ENCODE data around the gene FGF7.
"Not testable (repeated sequence)": the region's sequence is repeated elsewhere in the genome, so short reads cannot be mapped to it uniquely, and the experiment has no call there.

Gene FGF7

GRCh38 chr15:49423021-49423420 lies at the start of gene FGF7:
FGF7 (plus strand) TSS chr15:49423242; CDS start chr15:49424298, 1,056 bp downstream.
- DNase-seq, result no peak

DNA sequence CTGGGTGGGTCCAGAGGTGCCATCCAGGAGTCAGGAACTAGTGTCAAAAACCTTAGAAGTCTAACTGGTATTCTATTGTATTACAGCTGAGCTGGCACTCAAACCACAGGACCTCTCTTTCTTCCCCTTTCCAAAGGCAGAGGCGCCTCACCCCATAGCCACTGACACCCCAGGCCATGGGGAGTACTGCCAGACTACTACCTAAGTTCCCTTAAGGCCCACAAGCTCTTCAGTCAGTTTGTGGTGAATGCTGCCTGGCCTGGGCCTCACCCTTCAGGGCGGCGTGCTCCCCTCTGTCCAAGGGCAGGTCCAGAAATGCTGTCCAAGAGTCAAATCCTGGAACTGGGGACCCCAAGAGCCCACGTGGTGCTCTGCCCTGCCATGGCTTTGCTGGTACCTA lies 43.0 kb upstream of the FGF7 start:
- no peak for DNase-seq

- no peak for DNase-seq
Measured at GRCh38 chr15:49380912-49381311, 42.1 kb upstream of the FGF7 start.

- DNase-seq, result no peak
Measured at GRCh38 chr15:49382394-49382793, 40.6 kb upstream of the FGF7 start.

DNA sequence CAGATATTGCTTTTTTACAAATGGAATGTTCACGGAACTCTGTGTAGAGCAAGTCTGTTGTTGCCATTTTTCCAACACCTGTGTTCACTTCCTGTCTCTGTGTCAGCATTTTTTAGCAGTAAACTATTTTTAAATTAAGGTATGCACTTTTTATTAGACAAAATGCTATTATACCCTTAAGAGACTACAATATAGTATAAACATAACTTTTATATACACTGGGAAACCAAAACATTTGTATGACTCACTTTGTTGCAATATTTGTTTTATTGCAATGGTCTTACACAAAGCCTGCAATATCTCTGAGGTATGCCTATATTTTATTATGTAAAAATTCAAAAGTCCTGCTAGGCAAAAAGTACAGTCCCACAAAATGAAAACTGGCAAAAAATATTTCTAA lies 39.8 kb upstream of the FGF7 start:
- DNase-seq, result no peak

GRCh38 chr15:49387471-49387870 lies 35.6 kb upstream of the FGF7 start:
- no peak for DNase-seq

GRCh38 chr15:49402515-49403296 lies 20.3 kb upstream of the FGF7 start:
- DNase-seq, result not testable (repeated sequence)

- DNase-seq, result no peak
Measured at GRCh38 chr15:49406352-49407118, 16.5 kb upstream of the FGF7 start.

- DNase-seq, result no peak
Measured at GRCh38 chr15:49410641-49411040, 12.4 kb upstream of the FGF7 start.

GRCh38 chr15:49412797-49413196 lies 10.2 kb upstream of the FGF7 start:
- no peak for DNase-seq

DNA sequence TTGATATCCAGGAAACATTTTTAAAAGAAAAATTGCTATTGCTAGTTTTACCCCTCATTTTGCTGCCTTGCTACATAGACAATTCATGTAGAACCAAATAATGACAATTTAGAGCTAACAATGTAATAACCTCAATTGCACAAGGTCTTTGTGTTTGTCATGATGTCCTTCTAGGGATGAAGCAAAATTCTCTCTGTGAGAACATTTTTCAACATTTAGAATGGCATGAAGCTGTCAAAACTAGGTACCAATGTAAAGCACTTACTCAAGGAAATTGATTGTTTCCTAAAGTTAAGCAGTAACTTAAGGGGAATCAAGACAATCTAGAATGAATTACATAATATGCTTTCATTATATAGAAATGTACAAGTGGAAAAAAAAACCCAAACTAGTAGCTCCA lies 7.9 kb upstream of the FGF7 start:
- DNase-seq, result no peak

DNA sequence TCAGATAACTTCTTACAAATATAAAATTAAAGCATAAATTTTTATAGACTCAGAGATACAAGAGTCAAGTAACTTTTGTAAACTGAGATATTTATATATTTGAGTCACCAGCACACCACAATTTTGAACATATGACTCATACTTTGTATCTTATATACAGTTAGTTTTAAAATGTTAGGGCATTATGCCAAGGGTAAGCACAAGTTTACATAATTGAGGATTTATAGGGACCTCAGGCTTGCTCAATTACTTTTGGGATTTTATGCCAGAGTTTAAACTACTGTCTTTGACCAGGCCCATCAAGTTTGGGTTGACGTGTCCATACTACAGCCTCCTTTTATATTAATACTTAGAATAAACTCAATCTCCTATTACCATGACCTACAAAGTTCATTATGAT lies 7.4 kb upstream of the FGF7 start:
- DNase-seq, result no peak

GRCh38 chr15:49418811-49419210 lies 4.2 kb upstream of the FGF7 start:
- no peak for DNase-seq

DNA sequence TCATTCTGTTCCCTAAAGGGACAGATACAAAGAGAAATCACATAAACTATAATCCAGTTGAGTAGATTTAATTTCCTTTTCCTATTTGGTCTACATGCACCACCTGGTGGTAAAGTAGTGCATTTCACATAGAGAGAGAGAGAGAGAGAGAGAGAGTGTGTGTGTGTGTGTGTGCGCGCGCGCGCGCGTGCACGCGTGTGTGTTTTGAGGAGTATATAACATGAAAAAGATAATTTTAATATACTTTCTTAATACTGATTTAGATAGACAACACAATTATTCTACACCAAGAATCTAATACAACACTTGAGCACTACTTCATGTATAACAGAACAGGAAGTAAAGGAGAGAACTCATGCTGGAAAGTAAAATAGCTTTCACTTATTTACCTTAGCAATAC lies 1.1 kb upstream of the FGF7 start:
- DNase-seq, result no peak

GRCh38 chr15:49423901-49424550 lies 984 bp downstream of the FGF7 start:
- DNase-seq, result no peak

DNA sequence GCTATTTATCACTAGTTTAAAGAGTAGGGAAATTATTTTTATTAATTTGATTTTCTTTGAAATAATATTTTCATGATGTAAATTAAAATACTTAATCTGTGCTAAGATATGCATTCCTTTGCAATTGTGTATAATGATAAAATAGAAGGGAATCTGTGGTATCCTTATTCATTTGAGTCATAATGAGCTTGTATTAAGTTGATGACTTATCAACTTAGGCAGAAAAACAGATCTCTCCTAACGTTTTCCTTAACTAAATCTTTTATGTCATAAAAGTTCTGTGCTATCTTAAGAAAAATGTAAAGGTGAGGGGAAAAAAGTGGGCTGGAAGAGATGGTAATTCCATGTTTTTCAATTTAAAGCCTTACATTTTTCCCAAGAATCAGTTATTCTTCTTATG lies 1.9 kb downstream of the FGF7 start:
- DNase-seq, result no peak

GRCh38 chr15:49427372-49427771 lies 4.3 kb downstream of the FGF7 start:
- no peak for DNase-seq

GRCh38 chr15:49428409-49429095 lies 5.5 kb downstream of the FGF7 start:
- DNase-seq, result no peak

DNA sequence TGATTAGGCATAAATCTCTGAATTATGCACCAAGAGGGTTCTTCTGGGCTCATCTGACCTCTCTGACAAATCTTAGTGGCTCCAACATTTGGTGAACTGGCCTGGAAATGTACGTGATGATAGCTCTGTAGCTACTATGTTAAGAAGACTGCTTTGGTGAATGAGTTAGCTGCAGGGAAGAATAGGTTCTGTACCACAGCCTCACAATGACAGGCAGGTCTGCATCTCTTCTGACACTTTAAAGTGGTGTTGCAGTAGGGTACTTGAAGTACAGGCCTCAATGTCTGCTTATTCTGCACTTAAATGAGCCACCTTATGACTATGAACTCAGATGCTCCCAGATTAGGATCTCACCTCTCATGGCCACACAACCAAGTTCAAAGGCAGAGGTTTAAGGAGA lies 7.0 kb downstream of the FGF7 start:
- no peak for DNase-seq

GRCh38 chr15:49435174-49435573 lies 12.1 kb downstream of the FGF7 start:
- no peak for DNase-seq

- no peak for DNase-seq
Measured at GRCh38 chr15:49436751-49437150, 13.7 kb downstream of the FGF7 start.

DNA sequence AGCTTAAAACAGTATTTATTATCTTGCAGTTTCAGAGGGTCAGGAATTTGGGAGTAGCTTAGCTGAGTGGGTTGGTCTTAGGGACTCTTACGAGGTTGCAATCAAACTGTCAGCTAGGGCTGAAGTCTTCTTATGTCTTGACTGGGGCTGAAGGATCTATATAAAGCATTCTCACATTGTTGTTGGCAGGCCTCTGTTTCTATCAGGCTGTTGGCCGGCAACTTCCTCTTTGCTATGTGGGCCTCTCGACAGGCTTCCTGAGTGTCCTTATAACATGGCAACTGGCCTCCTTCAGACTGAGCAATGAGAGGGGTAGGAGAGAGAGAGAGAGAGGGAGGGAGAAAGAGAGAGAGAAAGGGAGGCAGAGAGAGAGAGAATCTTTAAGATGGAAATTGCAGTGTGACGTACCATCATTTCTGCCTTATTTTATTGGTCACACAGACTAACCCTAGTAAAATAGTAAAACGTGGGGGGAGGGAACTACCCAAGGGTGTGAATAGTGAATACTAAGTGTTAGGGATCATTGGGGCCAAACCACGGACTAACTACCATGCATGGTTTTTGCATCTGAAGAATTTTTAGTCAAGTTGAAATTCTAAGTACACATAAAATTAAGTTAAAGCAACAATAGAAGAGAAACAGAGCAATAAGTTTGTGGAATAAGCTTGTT lies 16.1 kb downstream of the FGF7 start:
- no peak for DNase-seq
